GM12878 (cell line): Measurements from ENCODE around the gene LRTM2. TPM values are rescaled to one million over a fixed set of nuclear protein-coding genes. Genes with fewer than 3 reads are reported as not detected.
A peak's percentile ranks its signal among the peaks of the same experiment; 100 is the strongest.

Experiments
- ATF3 ChIP-seq: IDR thresholded peaks from 2 replicates; pipeline ENCODE4 v1.6.1; 2011; ENCODE audit warnings: low read depth, mild to moderate bottlenecking, low read length, moderate library complexity, borderline replicate concordance; ENCODE audit errors: extremely low read depth
- BCL11A ChIP-seq: IDR thresholded peaks from 2 replicates; pipeline ENCODE4 v1.6.1; 2011; ENCODE audit warnings: low read depth, low read length
- CBX3 ChIP-seq: fragments of 200-600 bp; sonication (generic); IDR thresholded peaks from 2 replicates; pipeline ENCODE4 v1.6.1; 2016; ENCODE audit warnings: low read depth, borderline replicate concordance
- CBX5 ChIP-seq: sonication (generic); IDR thresholded peaks from 2 replicates; pipeline ENCODE4 v1.6.1; 2016; ENCODE audit warnings: low read depth, moderate library complexity, mild to moderate bottlenecking, inconsistent platforms
- CEBPB ChIP-seq, 2 experiments: fragments of 150-350 bp in 1 of 2; IDR thresholded peaks; 2 replicates each; pipeline ENCODE4 v1.6.1; 2012 to 2014; ENCODE audit warnings: low read depth in 2 of 2, low read length in 2 of 2, borderline replicate concordance in 1 of 2, inconsistent platforms in 1 of 2
- EGR1 ChIP-seq, 2 experiments: IDR thresholded peaks; 1 replicate in 1 of 2; 2 replicates in 1 of 2; pipeline ENCODE4 v1.6.1; 2011 to 2012; ENCODE audit warnings: low read depth in 2 of 2, low read length in 2 of 2, borderline replicate concordance in 1 of 2, mild to moderate bottlenecking in 1 of 2, moderate library complexity in 1 of 2
- ESRRA ChIP-seq: IDR thresholded peaks from 2 replicates; pipeline ENCODE4 v1.6.1; 2012; ENCODE audit warnings: mild to moderate bottlenecking, low read length, improper control_type of control experiment
- GATAD2B ChIP-seq: fragments of 450-650 bp; conservative IDR thresholded peaks from 2 replicates; pipeline ENCODE4 v1.6.1; 2017; ENCODE audit warnings: low read depth, mild to moderate bottlenecking, moderate library complexity
- IKZF2 ChIP-seq, 2 experiments: fragments of 450-650 bp; IDR thresholded peaks; 2 replicates each; pipeline ENCODE4 v1.6.1; 2017; ENCODE audit warnings: mild to moderate bottlenecking in 2 of 2, moderate library complexity in 2 of 2
- JUND ChIP-seq: IDR thresholded peaks from 2 replicates; pipeline ENCODE4 v1.6.1; 2012; ENCODE audit warnings: low read depth, mild to moderate bottlenecking, low read length, improper control_type of control experiment, moderate library complexity
- KAT2A ChIP-seq: conservative IDR thresholded peaks from 2 replicates; pipeline ENCODE4 v1.6.1; 2011; ENCODE audit warnings: low read depth, low read length; ENCODE audit not compliant: control insufficient read depth
- MEF2A ChIP-seq: IDR thresholded peaks from 2 replicates; pipeline ENCODE4 v1.6.1; 2011; ENCODE audit warnings: low read depth, mild to moderate bottlenecking, low read length, moderate library complexity; ENCODE audit not compliant: insufficient read depth
- MYC ChIP-seq: IDR thresholded peaks from 2 replicates; pipeline ENCODE4 v1.6.1; 2011; ENCODE audit warnings: mild to moderate bottlenecking, low read length, moderate library complexity, inconsistent platforms; ENCODE audit not compliant: insufficient read depth, insufficient replicate concordance, insufficient read length, severe bottlenecking
- NFYB ChIP-seq: IDR thresholded peaks from 2 replicates; pipeline ENCODE4 v1.6.1; 2011; ENCODE audit warnings: low read depth, mild to moderate bottlenecking, low read length, improper control_type of control experiment, moderate library complexity; ENCODE audit not compliant: insufficient read depth
- NR2C1 ChIP-seq: fragments of 450-650 bp; IDR thresholded peaks from 2 replicates; pipeline ENCODE4 v1.6.1; 2017; ENCODE audit warnings: antibody characterized with exemption, mild to moderate bottlenecking, moderate library complexity
- POLR2A ChIP-seq: IDR thresholded peaks from 2 replicates; pipeline ENCODE4 v1.6.1; 2011; ENCODE audit warnings: low read depth, mild to moderate bottlenecking, low read length
- RBBP5 ChIP-seq: fragments of 200-600 bp; sonication (generic); conservative IDR thresholded peaks from 2 replicates; pipeline ENCODE4 v1.6.1; 2016
- TCF7 ChIP-seq: IDR thresholded peaks from 2 replicates; pipeline ENCODE4 v1.6.1; 2014; ENCODE audit warnings: antibody characterized with exemption, borderline replicate concordance
- YY1 ChIP-seq: IDR thresholded peaks from 2 replicates; pipeline ENCODE4 v1.6.1; 2011; ENCODE audit warnings: low read depth, mild to moderate bottlenecking, low read length
- ZBTB11 ChIP-seq: fragments of 450-650 bp; formaldehyde crosslinking; IDR thresholded peaks from 2 replicates; pipeline ENCODE4 v1.5.0; 2022; ENCODE audit warnings: mild to moderate bottlenecking, missing genetic modification characterization
- ZNF687 ChIP-seq: fragments of 450-650 bp; IDR thresholded peaks from 2 replicates; pipeline ENCODE4 v1.6.1; 2017; ENCODE audit warnings: mild to moderate bottlenecking, moderate library complexity
- polyA plus RNA-seq, 11 experiments: library from polyadenylated mRNA; depleted of rRNA in 4 of 11; unstranded in 6 of 11; stranded (reverse) in 5 of 11; fragments of >200 nt; fragmentation: Nextera tagmentation in 4 of 11; fragmentation: Illumina TruSeq in 1 of 11; extraction: Ambion mirVana in 4 of 11; extraction: Trizol in 1 of 11; gene quantifications; 1 replicate in 1 of 11; 2 replicates in 10 of 11; pipeline versions ENCODE4 v1.2.1 to v1.2.3, GENCODE V29; 2011 to 2016; ENCODE audit warnings: inconsistent platforms in 2 of 11, missing spikeins in 2 of 11, low read depth in 1 of 11
- total RNA-seq, 4 experiments: library from RNA; depleted of rRNA in 3 of 4; stranded (reverse); fragments of >200 nt in 3 of 4; fragmentation: Illumina TruSeq in 1 of 4; extraction: Trizol in 1 of 4; gene quantifications; 2 replicates each; pipeline versions ENCODE4 v1.2.1 to v1.2.3, GENCODE V29; 2013 to 2021

The LRTM2 gene
- total and polyA plus RNA-seq, 10 of the 15 experiments (the other 5 are each of a cell fraction or from before 2014, with no cell fraction given) = 0.05 TPM; not detected in 9

- no peak for TF ChIP-seq KAT2A
- TF ChIP-seq ESRRA = no peak
- TF ChIP-seq POLR2A = peak; percentile 66
- no peak for TF ChIP-seq MEF2A
- peak; percentile 97 for TF ChIP-seq YY1
- TF ChIP-seq NFYB = peak; percentile 73
- TF ChIP-seq IKZF2 (IDR thresholded peaks at IDR 0.05) = no peak
- TF ChIP-seq NR2C1 = no peak
- no peak for TF ChIP-seq RBBP5
- peak; percentile 91 for TF ChIP-seq ZNF687
- no peak for TF ChIP-seq TCF7
- no peak for TF ChIP-seq ATF3
- no peak for TF ChIP-seq ZBTB11 (CRISPR knock-in tag)
- TF ChIP-seq CBX5 = no peak
- TF ChIP-seq GATAD2B = no peak
- no peak for TF ChIP-seq MYC
- no peak for TF ChIP-seq CBX3
- TF ChIP-seq BCL11A = no peak
- no peak for TF ChIP-seq EGR1 (IDR thresholded peaks at IDR 0.05; ENCODE audit: borderline replicate concordance in 1 of 2, low read depth in 2 of 2, low read length in 2 of 2)
- no peak for TF ChIP-seq JUND
- TF ChIP-seq CEBPB (IDR thresholded peaks at IDR 0.05; ENCODE audit: borderline replicate concordance in 1 of 2, low read depth in 2 of 2, low read length in 2 of 2) = no peak
Observed at GRCh38 chr12:1804545-1805332, 15.6 kb upstream of the LRTM2 start (continued).
